HEK293T (cell line): ENCODE results near the gene LAMC2.

ENCODE experiments used
- ARNT ChIP-seq: fragments of 450-650 bp; IDR thresholded peaks from 2 replicates; pipeline ENCODE4 v1.6.1; 2017; ENCODE audit warnings: mild to moderate bottlenecking
- BHLHE40 ChIP-seq: fragments of 450-650 bp; IDR thresholded peaks from 2 replicates; pipeline ENCODE4 v1.6.1; 2016; ENCODE audit warnings: mild to moderate bottlenecking, moderate library complexity, borderline replicate concordance
- ELF4 ChIP-seq: fragments of 450-650 bp; IDR thresholded peaks from 2 replicates; pipeline ENCODE4 v1.6.1; 2017; ENCODE audit warnings: antibody characterized with exemption
- FOXA1 ChIP-seq: fragments of 450-650 bp; IDR thresholded peaks from 2 replicates; pipeline ENCODE4 v1.6.1; 2016; ENCODE audit warnings: mild to moderate bottlenecking
- FOXK2 ChIP-seq: fragments of 450-650 bp; IDR thresholded peaks from 2 replicates; pipeline ENCODE4 v1.6.1; 2016; ENCODE audit warnings: mild to moderate bottlenecking
- LEF1 ChIP-seq: fragments of 450-650 bp; IDR thresholded peaks from 2 replicates; pipeline ENCODE4 v1.6.1; 2017; ENCODE audit warnings: mild to moderate bottlenecking, borderline replicate concordance
- PKNOX1 ChIP-seq: fragments of 450-650 bp; IDR thresholded peaks from 2 replicates; pipeline ENCODE4 v1.6.1; 2016
- SP1 ChIP-seq: fragments of 450-650 bp; IDR thresholded peaks from 2 replicates; pipeline ENCODE4 v1.6.1; 2017
- SUZ12 ChIP-seq: fragments of 450-650 bp; IDR thresholded peaks from 2 replicates; pipeline ENCODE4 v1.6.1; 2016; ENCODE audit warnings: mild to moderate bottlenecking
- TARDBP ChIP-seq: fragments of 450-650 bp; IDR thresholded peaks from 2 replicates; pipeline ENCODE4 v1.6.1; 2016
- ZNF384 ChIP-seq: fragments of 450-650 bp; IDR thresholded peaks from 2 replicates; pipeline ENCODE4 v1.6.1; 2016

- no peak for TF ChIP-seq BHLHE40
- TF ChIP-seq FOXA1 = no peak
- TF ChIP-seq TARDBP = no peak
- no peak for TF ChIP-seq SP1
- no peak for TF ChIP-seq ZNF384
- no peak for TF ChIP-seq SUZ12
- no peak for TF ChIP-seq ARNT
- TF ChIP-seq ELF4 = no peak
- TF ChIP-seq FOXK2 = no peak
- TF ChIP-seq PKNOX1 = no peak
- no peak for TF ChIP-seq LEF1
Measured at GRCh38 chr1:183180218-183180617, 5.8 kb upstream of the LAMC2 start.
